ENCODE measurements around the gene HOXA5.

The HOXA5 gene

DNA sequence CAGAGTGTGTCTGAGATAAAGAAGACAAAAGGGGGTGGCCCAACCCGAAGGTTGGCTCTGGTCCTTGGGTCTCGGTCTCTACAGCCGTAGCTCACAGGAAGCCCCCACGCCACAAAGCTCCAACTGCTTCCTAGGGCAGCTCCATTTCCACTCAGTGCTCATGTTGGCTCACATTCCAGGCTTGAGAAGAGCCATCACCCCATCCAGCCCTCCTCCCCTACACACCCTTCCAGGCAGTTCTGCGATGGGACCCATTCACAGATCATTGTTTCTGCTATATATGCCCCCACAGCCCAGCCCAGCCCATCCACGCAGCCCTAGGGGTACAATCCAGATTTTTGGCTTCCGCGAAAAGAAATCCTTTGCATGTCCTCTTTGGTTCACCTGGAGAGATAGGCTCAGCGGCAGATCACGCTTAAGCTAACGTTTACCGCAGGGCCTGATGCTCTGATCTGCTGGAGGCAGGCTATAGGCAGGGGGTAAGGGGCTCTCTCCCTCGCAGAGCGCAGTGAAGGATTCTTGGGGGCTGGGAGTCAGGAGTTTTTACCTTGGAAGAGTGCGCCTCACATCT, 47.8 kb upstream of the HOXA5 start:
- no peak for TF ChIP-seq RARB (CRISPR knock-in tag; IDR thresholded peaks at IDR 0.05)
- no peak for TF ChIP-seq ARNTL (CRISPR knock-in tag; IDR thresholded peaks at IDR 0.05; ENCODE audit: borderline replicate concordance, low read depth)
- TF ChIP-seq ZNF565 (CRISPR knock-in tag; conservative IDR thresholded peaks at IDR 0.05; ENCODE audit: low read depth) = no peak
- TF ChIP-seq ZFP30 (CRISPR knock-in tag; IDR thresholded peaks at IDR 0.05) = no peak
- no peak for TF ChIP-seq ZNF70 (CRISPR knock-in tag; IDR thresholded peaks at IDR 0.05)
- TF ChIP-seq, protein P1, sequence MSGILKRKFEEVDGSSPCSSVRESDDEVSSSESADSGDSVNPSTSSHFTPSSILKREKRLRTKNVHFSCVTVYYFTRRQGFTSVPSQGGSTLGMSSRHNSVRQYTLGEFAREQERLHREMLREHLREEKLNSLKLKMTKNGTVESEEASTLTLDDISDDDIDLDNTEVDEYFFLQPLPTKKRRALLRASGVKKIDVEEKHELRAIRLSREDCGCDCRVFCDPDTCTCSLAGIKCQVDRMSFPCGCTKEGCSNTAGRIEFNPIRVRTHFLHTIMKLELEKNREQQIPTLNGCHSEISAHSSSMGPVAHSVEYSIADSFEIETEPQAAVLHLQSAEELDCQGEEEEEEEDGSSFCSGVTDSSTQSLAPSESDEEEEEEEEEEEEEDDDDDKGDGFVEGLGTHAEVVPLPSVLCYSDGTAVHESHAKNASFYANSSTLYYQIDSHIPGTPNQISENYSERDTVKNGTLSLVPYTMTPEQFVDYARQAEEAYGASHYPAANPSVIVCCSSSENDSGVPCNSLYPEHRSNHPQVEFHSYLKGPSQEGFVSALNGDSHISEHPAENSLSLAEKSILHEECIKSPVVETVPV (CRISPR knock-in tag; IDR thresholded peaks at IDR 0.05) = no peak
- no peak for TF ChIP-seq ZNF8 (CRISPR knock-in tag; IDR thresholded peaks at IDR 0.05)
- TF ChIP-seq, protein P2, sequence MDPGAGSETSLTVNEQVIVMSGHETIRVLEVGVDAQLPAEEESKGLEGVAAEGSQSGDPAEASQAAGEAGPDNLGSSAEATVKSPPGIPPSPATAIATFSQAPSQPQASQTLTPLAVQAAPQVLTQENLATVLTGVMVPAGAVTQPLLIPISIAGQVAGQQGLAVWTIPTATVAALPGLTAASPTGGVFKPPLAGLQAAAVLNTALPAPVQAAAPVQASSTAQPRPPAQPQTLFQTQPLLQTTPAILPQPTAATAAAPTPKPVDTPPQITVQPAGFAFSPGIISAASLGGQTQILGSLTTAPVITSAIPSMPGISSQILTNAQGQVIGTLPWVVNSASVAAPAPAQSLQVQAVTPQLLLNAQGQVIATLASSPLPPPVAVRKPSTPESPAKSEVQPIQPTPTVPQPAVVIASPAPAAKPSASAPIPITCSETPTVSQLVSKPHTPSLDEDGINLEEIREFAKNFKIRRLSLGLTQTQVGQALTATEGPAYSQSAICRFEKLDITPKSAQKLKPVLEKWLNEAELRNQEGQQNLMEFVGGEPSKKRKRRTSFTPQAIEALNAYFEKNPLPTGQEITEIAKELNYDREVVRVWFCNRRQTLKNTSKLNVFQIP (CRISPR knock-in tag; IDR thresholded peaks at IDR 0.05; ENCODE audit: borderline replicate concordance, low read depth) = no peak
- TF ChIP-seq ISL1 (CRISPR knock-in tag; IDR thresholded peaks at IDR 0.05) = no peak
- TF ChIP-seq TOX (CRISPR knock-in tag; IDR thresholded peaks at IDR 0.05; ENCODE audit: borderline replicate concordance) = no peak
- no peak for TF ChIP-seq BACH2 (CRISPR knock-in tag; IDR thresholded peaks at IDR 0.05; ENCODE audit: borderline replicate concordance)
- TF ChIP-seq, protein P3, sequence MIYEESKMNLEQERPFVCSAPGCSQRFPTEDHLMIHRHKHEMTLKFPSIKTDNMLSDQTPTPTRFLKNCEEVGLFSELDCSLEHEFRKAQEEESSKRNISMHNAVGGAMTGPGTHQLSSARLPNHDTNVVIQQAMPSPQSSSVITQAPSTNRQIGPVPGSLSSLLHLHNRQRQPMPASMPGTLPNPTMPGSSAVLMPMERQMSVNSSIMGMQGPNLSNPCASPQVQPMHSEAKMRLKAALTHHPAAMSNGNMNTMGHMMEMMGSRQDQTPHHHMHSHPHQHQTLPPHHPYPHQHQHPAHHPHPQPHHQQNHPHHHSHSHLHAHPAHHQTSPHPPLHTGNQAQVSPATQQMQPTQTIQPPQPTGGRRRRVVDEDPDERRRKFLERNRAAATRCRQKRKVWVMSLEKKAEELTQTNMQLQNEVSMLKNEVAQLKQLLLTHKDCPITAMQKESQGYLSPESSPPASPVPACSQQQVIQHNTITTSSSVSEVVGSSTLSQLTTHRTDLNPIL (CRISPR knock-in tag; IDR thresholded peaks at IDR 0.05; ENCODE audit: low read depth) = no peak
- no peak for ATAC-seq

DNA sequence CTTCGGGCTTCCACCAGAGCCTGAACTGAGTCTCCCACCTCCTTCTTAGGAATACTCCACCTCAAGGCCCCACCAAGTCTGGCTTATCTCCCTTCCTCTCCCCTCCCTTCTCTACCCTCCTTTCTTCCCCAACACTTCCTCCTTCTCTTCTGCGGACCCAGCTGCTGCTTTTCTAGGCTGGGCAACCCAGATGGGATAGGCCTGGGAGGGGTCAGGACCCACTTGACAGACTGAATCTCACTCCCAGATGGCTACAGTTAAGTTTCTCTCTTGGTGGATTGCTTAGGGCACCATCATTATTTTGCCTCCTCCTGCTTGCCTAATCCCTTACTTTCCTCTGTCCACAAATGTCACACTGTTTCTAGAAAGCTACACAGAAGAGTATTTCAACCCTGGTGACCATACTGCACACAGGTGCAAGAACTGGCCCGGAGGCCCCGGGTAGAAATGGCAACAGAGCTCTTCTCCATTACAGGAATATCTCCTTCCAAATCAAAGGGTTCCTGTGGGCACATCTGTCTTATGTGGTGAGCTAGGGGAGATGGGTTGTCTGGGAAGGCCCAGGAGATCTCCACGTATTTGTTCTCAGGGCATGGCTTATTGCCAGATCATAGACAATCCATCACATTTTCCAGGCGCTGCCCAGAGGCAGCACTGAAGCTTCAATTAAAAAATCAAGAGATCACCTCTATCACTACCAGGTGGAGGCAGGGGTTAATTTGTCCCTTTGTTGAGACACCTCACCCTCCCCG, 46.7 kb upstream of the HOXA5 start:
- no peak for TF ChIP-seq ZFP3 (CRISPR knock-in tag; IDR thresholded peaks at IDR 0.05)
- TF ChIP-seq PPARA (CRISPR knock-in tag; IDR thresholded peaks at IDR 0.05; ENCODE audit: borderline replicate concordance) = no peak
- TF ChIP-seq BACH2 (CRISPR knock-in tag; IDR thresholded peaks at IDR 0.05; ENCODE audit: borderline replicate concordance) = no peak
- TF ChIP-seq, protein P2 (CRISPR knock-in tag; IDR thresholded peaks at IDR 0.05; ENCODE audit: borderline replicate concordance, low read depth) = no peak
- TF ChIP-seq RARB (CRISPR knock-in tag; IDR thresholded peaks at IDR 0.05) = no peak
- TF ChIP-seq, protein P4, sequence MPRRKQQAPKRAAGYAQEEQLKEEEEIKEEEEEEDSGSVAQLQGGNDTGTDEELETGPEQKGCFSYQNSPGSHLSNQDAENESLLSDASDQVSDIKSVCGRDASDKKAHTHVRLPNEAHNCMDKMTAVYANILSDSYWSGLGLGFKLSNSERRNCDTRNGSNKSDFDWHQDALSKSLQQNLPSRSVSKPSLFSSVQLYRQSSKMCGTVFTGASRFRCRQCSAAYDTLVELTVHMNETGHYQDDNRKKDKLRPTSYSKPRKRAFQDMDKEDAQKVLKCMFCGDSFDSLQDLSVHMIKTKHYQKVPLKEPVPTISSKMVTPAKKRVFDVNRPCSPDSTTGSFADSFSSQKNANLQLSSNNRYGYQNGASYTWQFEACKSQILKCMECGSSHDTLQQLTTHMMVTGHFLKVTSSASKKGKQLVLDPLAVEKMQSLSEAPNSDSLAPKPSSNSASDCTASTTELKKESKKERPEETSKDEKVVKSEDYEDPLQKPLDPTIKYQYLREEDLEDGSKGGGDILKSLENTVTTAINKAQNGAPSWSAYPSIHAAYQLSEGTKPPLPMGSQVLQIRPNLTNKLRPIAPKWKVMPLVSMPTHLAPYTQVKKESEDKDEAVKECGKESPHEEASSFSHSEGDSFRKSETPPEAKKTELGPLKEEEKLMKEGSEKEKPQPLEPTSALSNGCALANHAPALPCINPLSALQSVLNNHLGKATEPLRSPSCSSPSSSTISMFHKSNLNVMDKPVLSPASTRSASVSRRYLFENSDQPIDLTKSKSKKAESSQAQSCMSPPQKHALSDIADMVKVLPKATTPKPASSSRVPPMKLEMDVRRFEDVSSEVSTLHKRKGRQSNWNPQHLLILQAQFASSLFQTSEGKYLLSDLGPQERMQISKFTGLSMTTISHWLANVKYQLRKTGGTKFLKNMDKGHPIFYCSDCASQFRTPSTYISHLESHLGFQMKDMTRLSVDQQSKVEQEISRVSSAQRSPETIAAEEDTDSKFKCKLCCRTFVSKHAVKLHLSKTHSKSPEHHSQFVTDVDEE (CRISPR knock-in tag; IDR thresholded peaks at IDR 0.05) = no peak
- TF ChIP-seq TOX (CRISPR knock-in tag; IDR thresholded peaks at IDR 0.05; ENCODE audit: borderline replicate concordance) = no peak
- TF ChIP-seq ESRRG (CRISPR knock-in tag; IDR thresholded peaks at IDR 0.05) = no peak
- TF ChIP-seq ZC3H10 (CRISPR knock-in tag; IDR thresholded peaks at IDR 0.05) = no peak
- TF ChIP-seq OSR1 (CRISPR knock-in tag; IDR thresholded peaks at IDR 0.05) = no peak
- TF ChIP-seq, protein P1 (CRISPR knock-in tag; IDR thresholded peaks at IDR 0.05) = no peak
- TF ChIP-seq, protein P5, sequence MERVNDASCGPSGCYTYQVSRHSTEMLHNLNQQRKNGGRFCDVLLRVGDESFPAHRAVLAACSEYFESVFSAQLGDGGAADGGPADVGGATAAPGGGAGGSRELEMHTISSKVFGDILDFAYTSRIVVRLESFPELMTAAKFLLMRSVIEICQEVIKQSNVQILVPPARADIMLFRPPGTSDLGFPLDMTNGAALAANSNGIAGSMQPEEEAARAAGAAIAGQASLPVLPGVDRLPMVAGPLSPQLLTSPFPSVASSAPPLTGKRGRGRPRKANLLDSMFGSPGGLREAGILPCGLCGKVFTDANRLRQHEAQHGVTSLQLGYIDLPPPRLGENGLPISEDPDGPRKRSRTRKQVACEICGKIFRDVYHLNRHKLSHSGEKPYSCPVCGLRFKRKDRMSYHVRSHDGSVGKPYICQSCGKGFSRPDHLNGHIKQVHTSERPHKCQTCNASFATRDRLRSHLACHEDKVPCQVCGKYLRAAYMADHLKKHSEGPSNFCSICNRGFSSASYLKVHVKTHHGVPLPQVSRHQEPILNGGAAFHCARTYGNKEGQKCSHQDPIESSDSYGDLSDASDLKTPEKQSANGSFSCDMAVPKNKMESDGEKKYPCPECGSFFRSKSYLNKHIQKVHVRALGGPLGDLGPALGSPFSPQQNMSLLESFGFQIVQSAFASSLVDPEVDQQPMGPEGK (CRISPR knock-in tag; IDR thresholded peaks at IDR 0.05; ENCODE audit: borderline replicate concordance) = no peak
- no peak for TF ChIP-seq ISL1 (CRISPR knock-in tag; IDR thresholded peaks at IDR 0.05)
- TF ChIP-seq GLIS3 (CRISPR knock-in tag; IDR thresholded peaks at IDR 0.05) = no peak
- TF ChIP-seq, protein P3 (CRISPR knock-in tag; IDR thresholded peaks at IDR 0.05; ENCODE audit: low read depth) = no peak
- no peak for ATAC-seq
